GM23338 (cell line): ENCODE measurements around the gene SYNGR3. TPM values are rescaled to one million over a fixed set of nuclear protein-coding genes. Genes with fewer than 3 reads are reported as not detected.

Experiments
- ATAC-seq: fragments of 200-7000 bp; cut with Tn5 transposase; 3 replicates; pipeline ENCODE4 v1.9.1; 2020
- DNase-seq: peaks from one replicate; pipeline ENCODE4 v3.0.0-alpha.2; 2015; ENCODE audit warnings: low spot score
- H2AFZ ChIP-seq: fragments of 200-600 bp; sonication (generic); 2 replicates; pipeline ENCODE4 v1.8.0; 2016; ENCODE audit warnings: antibody characterized with exemption, mild to moderate bottlenecking, moderate library complexity
- H3F3A ChIP-seq: fragments of 200-600 bp; sonication (generic); replicated peaks from 2 replicates; pipeline ENCODE4 v1.8.0; 2017; ENCODE audit warnings: antibody characterized with exemption, mixed run types, low read depth
- H3K27ac ChIP-seq: fragments of 200-600 bp; sonication (generic); 2 replicates; pipeline ENCODE4 v1.6.1; 2016; ENCODE audit warnings: low read depth
- H3K27me3 ChIP-seq: fragments of 200-600 bp; sonication (generic); 2 replicates; pipeline ENCODE4 v1.8.0; 2016; ENCODE audit warnings: mild to moderate bottlenecking, mixed run types, moderate library complexity; ENCODE audit not compliant: insufficient read depth
- H3K36me3 ChIP-seq: fragments of 200-600 bp; sonication (generic); 2 replicates; pipeline ENCODE4 v1.8.0; 2016; ENCODE audit warnings: mild to moderate bottlenecking; ENCODE audit not compliant: insufficient read depth
- H3K4me1 ChIP-seq: fragments of 200-600 bp; sonication (generic); 2 replicates; pipeline ENCODE4 v1.8.0; 2016; ENCODE audit warnings: mild to moderate bottlenecking, moderate library complexity; ENCODE audit not compliant: insufficient read depth
- H3K4me2 ChIP-seq: fragments of 200-600 bp; sonication (generic); 2 replicates; pipeline ENCODE4 v1.7.1; 2017; ENCODE audit warnings: mixed run types
- H3K4me3 ChIP-seq: fragments of 200-600 bp; sonication (generic); 2 replicates; pipeline ENCODE4 v1.6.1; 2016; ENCODE audit warnings: mixed run types
- H3K79me2 ChIP-seq: fragments of 200-600 bp; sonication (generic); replicated peaks from 2 replicates; pipeline ENCODE4 v1.8.0; 2017; ENCODE audit warnings: mild to moderate bottlenecking; ENCODE audit not compliant: insufficient read depth
- H3K9me2 ChIP-seq: fragments of 200-600 bp; sonication (generic); 2 replicates; pipeline ENCODE4 v1.8.0; 2017; ENCODE audit not compliant: insufficient read depth
- H4K20me1 ChIP-seq: fragments of 200-600 bp; sonication (generic); replicated peaks from 2 replicates; pipeline ENCODE4 v1.8.0; 2017; ENCODE audit warnings: mild to moderate bottlenecking; ENCODE audit not compliant: insufficient read depth
- H3K27ac Mint-ChIP-seq: 2 replicates; pipeline ENCODE4 v1.8.0; 2020; ENCODE audit warnings: inconsistent platforms, mild to moderate bottlenecking, moderate library complexity, mixed read lengths
- H3K27me3 Mint-ChIP-seq: 3 replicates; pipeline ENCODE4 v1.8.0; 2022; ENCODE audit warnings: low read depth, mild to moderate bottlenecking, moderate library complexity, mixed read lengths, inconsistent platforms; ENCODE audit not compliant: insufficient read depth, poor library complexity
- H3K36me3 Mint-ChIP-seq: 3 replicates; pipeline ENCODE4 v1.8.0; 2021; ENCODE audit warnings: low read depth, mild to moderate bottlenecking, inconsistent platforms, moderate library complexity, mixed read lengths
- H3K4me1 Mint-ChIP-seq: 3 replicates; pipeline ENCODE4 v1.8.0; 2020; ENCODE audit warnings: mild to moderate bottlenecking, inconsistent platforms, mixed read lengths
- H3K4me3 Mint-ChIP-seq: 3 replicates; pipeline ENCODE4 v1.8.0; 2021; ENCODE audit warnings: moderate library complexity, mild to moderate bottlenecking, inconsistent platforms, mixed read lengths
- H3K9me3 Mint-ChIP-seq: 3 replicates; pipeline ENCODE4 v1.8.0; 2020; ENCODE audit warnings: moderate library complexity, mild to moderate bottlenecking, inconsistent platforms, mixed read lengths
- CREB1 ChIP-seq: fragments of 250-450 bp; sonication (Bioruptor Pico); IDR thresholded peaks from 2 replicates; pipeline ENCODE4 v1.5.0; 2020; ENCODE audit warnings: low read depth, mild to moderate bottlenecking, moderate library complexity
- CTCF ChIP-seq, 2 experiments: fragments of 200-600 bp in 1 of 2; sonication (generic) in 1 of 2; conservative IDR thresholded peaks; 2 replicates each; pipeline versions ENCODE4 v1.5.1 to v1.6.1; 2016 to 2017; ENCODE audit warnings: antibody characterized with exemption in 2 of 2, low read depth in 2 of 2, mild to moderate bottlenecking in 2 of 2, moderate library complexity in 1 of 2
- ETS1 ChIP-seq: IDR thresholded peaks from 2 replicates; pipeline ENCODE4 v1.6.1; 2016; ENCODE audit warnings: antibody characterized with exemption
- EZH2 ChIP-seq: fragments of 200-600 bp; sonication (generic); IDR thresholded peaks from one replicate; pipeline ENCODE4 v1.8.0; 2017; ENCODE audit warnings: antibody characterized with exemption, mild to moderate bottlenecking, low read depth; ENCODE audit not compliant: unreplicated experiment
- EZH2phosphoT487 ChIP-seq: fragments of 200-600 bp; sonication (generic); IDR thresholded peaks from one replicate; pipeline ENCODE4 v1.8.1; 2018; ENCODE audit warnings: antibody characterized with exemption; ENCODE audit not compliant: unreplicated experiment
- JUNB ChIP-seq: IDR thresholded peaks from one replicate; pipeline ENCODE4 v1.6.1; 2016; ENCODE audit warnings: antibody characterized with exemption; ENCODE audit not compliant: unreplicated experiment
- NANOG ChIP-seq: IDR thresholded peaks from 2 replicates; pipeline ENCODE4 v1.6.1; 2016; ENCODE audit warnings: antibody characterized with exemption, borderline replicate concordance
- POLR2AphosphoS5 ChIP-seq: IDR thresholded peaks from 2 replicates; pipeline ENCODE4 v1.6.1; 2016; ENCODE audit warnings: antibody characterized with exemption, low read depth
- REST ChIP-seq: IDR thresholded peaks from one replicate; pipeline ENCODE4 v1.6.1; 2018; ENCODE audit warnings: antibody characterized with exemption; ENCODE audit not compliant: unreplicated experiment
- STAT1 ChIP-seq: IDR thresholded peaks from one replicate; pipeline ENCODE4 v1.6.1; 2016; ENCODE audit warnings: antibody characterized with exemption; ENCODE audit not compliant: unreplicated experiment
- ZNF114 ChIP-seq: fragments of 250-450 bp; sonication (Bioruptor Pico); IDR thresholded peaks from 2 replicates; pipeline ENCODE4 v1.5.0; 2020; ENCODE audit warnings: mild to moderate bottlenecking, moderate library complexity
- ZNF331 ChIP-seq: fragments of 250-450 bp; sonication (Bioruptor Pico); IDR thresholded peaks from 2 replicates; pipeline ENCODE4 v1.5.0; 2020; ENCODE audit warnings: low read depth, mild to moderate bottlenecking, moderate library complexity
- ZNF462 ChIP-seq: fragments of 250-450 bp; sonication (Bioruptor Pico); IDR thresholded peaks from 2 replicates; pipeline ENCODE4 v1.5.0; 2020; ENCODE audit warnings: mild to moderate bottlenecking, moderate library complexity
- polyA plus RNA-seq: library from polyadenylated mRNA; unstranded; fragments of >200 nt; fragmentation: Nextera tagmentation; extraction: Ambion mirVana; gene quantifications from 2 replicates; pipeline ENCODE4 v1.2.1, GENCODE V29; 2016
- total RNA-seq: library from RNA; depleted of rRNA; stranded (reverse); fragments of >200 nt; shearing (Covaris generic); gene quantifications from 2 replicates; pipeline ENCODE4 v1.2.3, GENCODE V29; 2014

Gene SYNGR3
- total and polyA plus RNA-seq, 2 experiments from 2014 or later: 45.4 to 77.7 TPM

GRCh38 chr16:2025878-2026460 is 36.2 kb downstream of the SYNGR3 start:
- Histone ChIP-seq H2AFZ (no peak overlapping the region), H3K27me3 (peaks cover 48% of the 10 kb centered on the region), H3K4me3 (peak overlapping the region; percentile 46), H3K9me2 (no peaks in the 10 kb centered on the region), H3K36me3 (no peaks in the 10 kb centered on the region), H3F3A (peaks cover 5% of the 10 kb centered on the region), H4K20me1 (no peaks in the 10 kb centered on the region), H3K4me2 (peak overlapping the region; percentile 73; the same call in 1 of the 2 replicates), H3K27ac (no peak overlapping the region), H3K79me2 (no peaks in the 10 kb centered on the region), H3K4me1 (no peaks in the 10 kb centered on the region; the same call in 1 of the 2 replicates)
- ATAC-seq (no peak), DNase-seq (no peak)
- H3K36me3 Mint-ChIP-seq: peaks cover 3% of the 10 kb centered on the region; the same call in 1 of the 3 replicates
- peaks cover 12% of the 10 kb centered on the region for H3K4me1 Mint-ChIP-seq
- peak overlapping the region; percentile 56; the same call in 2 of the 3 replicates for H3K4me3 Mint-ChIP-seq
- TF ChIP-seq ZNF462: no peak
- no peak for TF ChIP-seq REST
- TF ChIP-seq ETS1: no peak
- no peak for TF ChIP-seq CREB1 (CRISPR knock-in tag)
- no peak for TF ChIP-seq CTCF (conservative IDR thresholded peaks at IDR 0.05; ENCODE audit: low read depth in 2 of 2)
- TF ChIP-seq STAT1: no peak
- no peak for TF ChIP-seq ZNF114 (CRISPR knock-in tag)
- TF ChIP-seq EZH2phosphoT487: no peak
- no peak for TF ChIP-seq POLR2AphosphoS5
- no peak for TF ChIP-seq JUNB
- TF ChIP-seq EZH2: no peak
- TF ChIP-seq NANOG: no peak
- TF ChIP-seq ZNF331: no peak
- H3K27ac Mint-ChIP-seq: no peak overlapping the region
- no peaks in the 10 kb centered on the region for H3K9me3 Mint-ChIP-seq
- peaks cover 28% of the 10 kb centered on the region for H3K27me3 Mint-ChIP-seq
